ENCODE data around the gene PFKL.
"Not testable (repeated sequence)": the region's sequence is repeated elsewhere in the genome, so short reads cannot be mapped to it uniquely, and the experiment has no call there.

Gene PFKL

DNA sequence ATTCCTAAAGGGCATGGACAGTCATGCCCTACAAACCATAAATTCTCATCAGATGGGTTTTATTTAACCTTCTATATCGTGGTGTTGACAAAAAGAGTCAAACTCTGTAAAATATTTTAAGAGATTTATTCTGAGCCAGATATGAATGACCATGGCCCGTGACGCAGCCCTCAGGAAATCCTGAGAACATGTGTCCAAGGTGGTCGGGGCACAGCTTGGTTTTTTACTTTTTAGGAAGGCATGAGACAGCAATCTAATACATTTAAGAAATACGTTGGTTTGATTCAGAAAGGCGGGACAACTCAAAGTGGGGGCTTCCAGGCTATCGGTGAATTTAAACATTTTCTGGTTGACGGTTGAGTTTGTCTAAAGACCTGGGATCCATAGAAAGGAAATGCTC, 43.1 kb downstream of the PFKL start:
- H2AK5ac ChIP-seq (ENCODE audit: low read length, severe bottlenecking); H3K4ac ChIP-seq (ENCODE audit: low read depth in 1 of 2, low read length in 2 of 2); H2BK15ac ChIP-seq (ENCODE audit: low read depth, poor library complexity, severe bottlenecking); H3K4me1 ChIP-seq (ENCODE audit: control insufficient read depth, insufficient read depth, low read depth, low read length); H4K91ac ChIP-seq (ENCODE audit: low read length); H3K9me3 ChIP-seq (ENCODE audit: control insufficient read depth, low read length); H3K79me1 ChIP-seq (replicated peaks; ENCODE audit: low read length, poor library complexity, severe bottlenecking); H4K8ac ChIP-seq (ENCODE audit: low read length); H3K18ac ChIP-seq (ENCODE audit: low read depth in 1 of 2, low read length in 2 of 2); H3K4me2 ChIP-seq (ENCODE audit: low read length, poor library complexity, severe bottlenecking); H3K27ac ChIP-seq (ENCODE audit: low read length, poor library complexity, severe bottlenecking); H2BK5ac ChIP-seq (ENCODE audit: low read depth, low read length, poor library complexity, severe bottlenecking); DNase-seq; H3K23ac ChIP-seq (ENCODE audit: low read length in 2 of 2); H2BK12ac ChIP-seq (ENCODE audit: low read length in 2 of 2); H3K36me3 ChIP-seq (ENCODE audit: control insufficient read depth in 1 of 2, insufficient read depth in 2 of 2, low read depth in 1 of 2, low read length in 2 of 2); H3K14ac ChIP-seq (ENCODE audit: low read length in 2 of 2); H3K4me3 ChIP-seq (ENCODE audit: insufficient read depth in 1 of 2, low read depth in 1 of 2, low read length in 2 of 2); H3K9ac ChIP-seq (ENCODE audit: low read length); H2BK120ac ChIP-seq (ENCODE audit: low read depth, low read length); H2AFZ ChIP-seq (ENCODE audit: low read depth, low read length): not testable (repeated sequence)
- 85% methylated on average over 8 of the region's 8 CpGs for WGBS
- peaks cover 10 to 21% of the 10 kb centered on the region in 2 experiments for H3K27me3 ChIP-seq (ENCODE audit: control insufficient read depth in 1 of 2, insufficient read depth in 1 of 2, low read length in 2 of 2)

DNA sequence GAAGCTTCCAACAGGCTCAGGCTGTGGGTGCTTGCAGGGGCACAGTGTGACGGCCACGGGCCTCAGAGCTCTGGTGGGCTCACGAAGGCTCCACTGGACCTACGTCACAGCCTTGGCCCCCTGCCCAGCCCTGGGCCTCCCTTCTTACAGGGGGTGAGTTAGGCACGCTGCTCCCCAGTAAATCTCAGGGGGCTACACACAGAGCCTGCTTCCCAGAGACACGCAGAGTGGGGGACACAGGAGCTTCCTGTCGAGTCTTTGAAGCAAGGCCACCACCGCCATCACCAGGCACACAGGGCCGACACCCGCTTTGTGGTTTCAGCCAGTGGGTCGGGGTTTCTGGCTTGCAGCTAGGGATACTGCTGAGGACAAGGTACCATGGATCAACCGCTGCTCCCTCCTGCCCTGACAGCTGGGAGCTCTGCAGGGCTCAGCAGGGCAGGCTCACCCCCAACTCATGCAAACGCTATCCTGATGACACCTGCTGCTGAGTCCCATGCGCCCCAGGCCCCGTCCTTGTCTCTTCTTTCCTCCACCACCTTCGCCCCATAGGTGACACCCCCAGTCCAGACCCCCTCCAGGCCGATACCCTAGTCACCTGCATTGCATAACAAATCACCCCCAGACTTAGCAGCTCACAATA, 44.8 kb downstream of the PFKL start:
- Histone ChIP-seq H3K9ac (ENCODE audit: low read length) (no peak overlapping the region), H2BK12ac (ENCODE audit: low read length in 2 of 2) (no peak overlapping the region), H2AK5ac (ENCODE audit: low read length, severe bottlenecking) (no peak overlapping the region), H2BK120ac (ENCODE audit: low read depth, low read length) (no peak overlapping the region), H3K18ac (ENCODE audit: low read depth in 1 of 2, low read length in 2 of 2) (no peak overlapping the region), H3K4me1 (ENCODE audit: control insufficient read depth, insufficient read depth, low read depth, low read length) (peaks cover 2% of the 10 kb centered on the region), H3K4me2 (ENCODE audit: low read length, poor library complexity, severe bottlenecking) (no peak overlapping the region), H3K4ac (ENCODE audit: low read depth in 1 of 2, low read length in 2 of 2) (no peak overlapping the region), H2BK15ac (ENCODE audit: low read depth, poor library complexity, severe bottlenecking) (no peak overlapping the region), H3K36me3 (ENCODE audit: control insufficient read depth in 1 of 2, insufficient read depth in 2 of 2, low read depth in 1 of 2, low read length in 2 of 2) (no peaks in the 10 kb centered on the region), H3K79me1 (replicated peaks; ENCODE audit: low read length, poor library complexity, severe bottlenecking) (peaks cover under 1% of the 10 kb centered on the region), H4K91ac (ENCODE audit: low read length) (no peak overlapping the region), H3K27ac (ENCODE audit: low read length, poor library complexity, severe bottlenecking) (no peak overlapping the region), H3K14ac (ENCODE audit: low read length in 2 of 2) (no peak overlapping the region), H3K23ac (ENCODE audit: low read length in 2 of 2) (no peak overlapping the region), H3K9me3 (ENCODE audit: control insufficient read depth, low read length) (no peaks in the 10 kb centered on the region), H3K4me3 (ENCODE audit: insufficient read depth in 1 of 2, low read depth in 1 of 2, low read length in 2 of 2) (no peak overlapping the region), H2AFZ (ENCODE audit: low read depth, low read length) (no peak overlapping the region), H3K27me3 (ENCODE audit: control insufficient read depth in 1 of 2, insufficient read depth in 1 of 2, low read length in 2 of 2) (peaks cover 14 to 37% of the 10 kb centered on the region in 2 experiments), H2BK5ac (ENCODE audit: low read depth, low read length, poor library complexity, severe bottlenecking) (no peak overlapping the region), H4K8ac (ENCODE audit: low read length) (peak overlapping the region; percentile 29)
- no peak for DNase-seq
- WGBS, result 86% methylated on average over 17 of the region's 17 CpGs

DNA sequence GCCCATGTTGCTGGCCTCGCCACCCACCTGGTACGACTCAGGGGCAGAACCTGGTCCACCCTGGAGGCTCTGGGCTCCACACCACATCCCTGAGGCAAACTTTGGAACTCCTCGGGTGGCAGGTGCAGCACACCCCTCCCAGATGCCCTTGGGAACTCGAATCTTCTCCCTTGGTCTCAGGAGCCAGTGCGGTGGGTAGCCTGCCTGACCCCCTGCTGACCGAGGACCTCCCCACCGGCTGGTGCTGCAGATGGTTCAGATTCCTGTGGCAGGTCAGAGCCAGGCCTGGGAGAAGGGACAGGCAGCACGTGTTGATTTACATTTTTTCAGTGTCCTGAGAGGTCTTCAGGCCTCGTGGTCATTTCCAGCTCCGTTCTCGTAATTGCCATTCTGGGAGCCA, 45.6 kb downstream of the PFKL start:
- WGBS, result 65% methylated on average over 11 of the region's 11 CpGs
- Histone ChIP-seq H3K4me3 (ENCODE audit: insufficient read depth in 1 of 2, low read depth in 1 of 2, low read length in 2 of 2) (no peak overlapping the region), H3K4me2 (ENCODE audit: low read length, poor library complexity, severe bottlenecking) (no peak overlapping the region), H3K27ac (ENCODE audit: low read length, poor library complexity, severe bottlenecking) (no peak overlapping the region), H2BK120ac (ENCODE audit: low read depth, low read length) (no peak overlapping the region), H4K91ac (ENCODE audit: low read length) (no peak overlapping the region), H3K9me3 (ENCODE audit: control insufficient read depth, low read length) (no peaks in the 10 kb centered on the region), H2AFZ (ENCODE audit: low read depth, low read length) (no peak overlapping the region), H3K79me1 (replicated peaks; ENCODE audit: low read length, poor library complexity, severe bottlenecking) (no peaks in the 10 kb centered on the region), H3K9ac (ENCODE audit: low read length) (no peak overlapping the region), H3K36me3 (ENCODE audit: control insufficient read depth in 1 of 2, insufficient read depth in 2 of 2, low read depth in 1 of 2, low read length in 2 of 2) (no peaks in the 10 kb centered on the region), H2BK12ac (ENCODE audit: low read length in 2 of 2) (no peak overlapping the region), H3K27me3 (ENCODE audit: control insufficient read depth in 1 of 2, insufficient read depth in 1 of 2, low read length in 2 of 2) (peaks cover 14 to 37% of the 10 kb centered on the region in 2 experiments), H2BK5ac (ENCODE audit: low read depth, low read length, poor library complexity, severe bottlenecking) (no peak overlapping the region), H4K8ac (ENCODE audit: low read length) (no peak overlapping the region), H2AK5ac (ENCODE audit: low read length, severe bottlenecking) (no peak overlapping the region), H3K18ac (ENCODE audit: low read depth in 1 of 2, low read length in 2 of 2) (no peak overlapping the region), H3K14ac (ENCODE audit: low read length in 2 of 2) (no peak overlapping the region), H3K4me1 (ENCODE audit: control insufficient read depth, insufficient read depth, low read depth, low read length) (peaks cover 2% of the 10 kb centered on the region), H2BK15ac (ENCODE audit: low read depth, poor library complexity, severe bottlenecking) (no peak overlapping the region), H3K23ac (ENCODE audit: low read length in 2 of 2) (no peak overlapping the region), H3K4ac (ENCODE audit: low read depth in 1 of 2, low read length in 2 of 2) (no peak overlapping the region)
- DNase-seq, result no peak

DNA sequence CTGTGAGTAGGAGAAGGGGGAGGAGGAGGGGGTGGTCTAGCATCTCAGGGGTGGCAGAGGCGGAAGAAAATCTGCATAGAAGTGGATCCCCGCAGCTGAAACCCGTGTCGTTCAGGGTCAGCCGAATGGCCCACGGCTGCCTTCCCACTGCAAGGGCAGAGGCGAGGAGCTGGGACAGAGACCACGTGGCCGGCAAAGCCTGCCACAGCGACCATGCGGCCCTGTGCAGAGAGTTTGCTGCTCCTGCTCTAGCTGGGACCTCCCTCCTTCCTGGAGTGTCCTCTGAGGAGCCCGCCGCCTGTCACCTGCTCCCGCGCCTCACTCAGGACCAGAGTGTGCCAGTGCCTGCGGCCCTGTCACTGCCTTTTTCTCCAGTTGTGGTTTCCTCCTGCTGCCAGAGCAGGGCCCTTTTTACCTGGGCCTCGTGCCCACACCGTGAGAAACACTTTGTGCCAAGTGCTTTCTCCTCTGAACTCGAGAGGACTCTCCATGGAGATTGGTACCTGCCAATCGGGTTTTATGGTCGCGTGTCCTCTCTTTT, 48.1 kb downstream of the PFKL start:
- H3K4me2 ChIP-seq (ENCODE audit: low read length, poor library complexity, severe bottlenecking), result no peak overlapping the region
- no peak overlapping the region for H3K4ac ChIP-seq (ENCODE audit: low read depth in 1 of 2, low read length in 2 of 2)
- peaks cover 2% of the 10 kb centered on the region for H3K4me1 ChIP-seq (ENCODE audit: control insufficient read depth, insufficient read depth, low read depth, low read length)
- no peak overlapping the region for H2AK5ac ChIP-seq (ENCODE audit: low read length, severe bottlenecking)
- H3K9me3 ChIP-seq (ENCODE audit: control insufficient read depth, low read length), result no peaks in the 10 kb centered on the region
- no peak overlapping the region for H3K14ac ChIP-seq (ENCODE audit: low read length in 2 of 2)
- H3K27me3 ChIP-seq (ENCODE audit: control insufficient read depth in 1 of 2, insufficient read depth in 1 of 2, low read length in 2 of 2), result peaks cover 29 to 60% of the 10 kb centered on the region in 2 experiments
- no peak for DNase-seq
- no peak overlapping the region for H2AFZ ChIP-seq (ENCODE audit: low read depth, low read length)
- H4K91ac ChIP-seq (ENCODE audit: low read length), result no peak overlapping the region
- H2BK15ac ChIP-seq (ENCODE audit: low read depth, poor library complexity, severe bottlenecking), result no peak overlapping the region
- no peak overlapping the region for H2BK5ac ChIP-seq (ENCODE audit: low read depth, low read length, poor library complexity, severe bottlenecking)
- no peak overlapping the region for H3K23ac ChIP-seq (ENCODE audit: low read length in 2 of 2)
- H3K4me3 ChIP-seq (ENCODE audit: insufficient read depth in 1 of 2, low read depth in 1 of 2, low read length in 2 of 2), result no peak overlapping the region
- no peaks in the 10 kb centered on the region for H3K79me1 ChIP-seq (replicated peaks; ENCODE audit: low read length, poor library complexity, severe bottlenecking)
- H3K27ac ChIP-seq (ENCODE audit: low read length, poor library complexity, severe bottlenecking), result no peak overlapping the region
- H2BK120ac ChIP-seq (ENCODE audit: low read depth, low read length), result no peak overlapping the region
- H4K8ac ChIP-seq (ENCODE audit: low read length), result no peak overlapping the region
- no peak overlapping the region for H2BK12ac ChIP-seq (ENCODE audit: low read length in 2 of 2)
- 81% methylated on average over 22 of the region's 22 CpGs for WGBS
- H3K9ac ChIP-seq (ENCODE audit: low read length), result no peak overlapping the region
- H3K18ac ChIP-seq (ENCODE audit: low read depth in 1 of 2, low read length in 2 of 2), result no peak overlapping the region
- no peaks in the 10 kb centered on the region for H3K36me3 ChIP-seq (ENCODE audit: control insufficient read depth in 1 of 2, insufficient read depth in 2 of 2, low read depth in 1 of 2, low read length in 2 of 2)

Data from mesenchymal stem cell (in vitro differentiated cells and primary cell).